ENCODE results near the gene STAC2. TPM values are rescaled to one million over a fixed set of nuclear protein-coding genes. Genes with fewer than 3 reads are reported as not detected.

Gene STAC2
- total RNA-seq, 1 donor from 2014 or later = not detected

DNA sequence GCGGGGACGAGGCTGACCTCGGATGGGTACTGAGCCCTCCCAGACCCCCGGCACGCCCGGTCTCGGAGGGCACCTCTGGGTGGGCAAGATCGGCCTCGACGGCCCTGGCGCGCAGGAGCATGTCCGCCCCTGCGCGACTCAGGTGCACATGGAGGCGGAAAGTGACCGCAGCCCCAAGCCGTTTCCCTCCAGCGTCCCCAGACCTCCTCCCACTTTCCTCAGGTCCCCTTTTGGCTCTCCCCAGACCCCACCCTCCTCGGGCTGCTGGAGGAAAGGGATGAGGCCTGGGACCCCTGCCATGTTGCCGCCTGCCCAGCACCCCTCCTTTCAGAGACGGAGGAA, 15.7 kb downstream of the STAC2 start:
- H3K27me3 ChIP-seq (ENCODE audit: control insufficient read depth, insufficient read depth, low read length) = peaks cover 18% of the 10 kb centered on the region
- peak overlapping the region; percentile 8 for H3K4me3 ChIP-seq (ENCODE audit: low read depth, low read length)
- TF ChIP-seq, protein P1, sequence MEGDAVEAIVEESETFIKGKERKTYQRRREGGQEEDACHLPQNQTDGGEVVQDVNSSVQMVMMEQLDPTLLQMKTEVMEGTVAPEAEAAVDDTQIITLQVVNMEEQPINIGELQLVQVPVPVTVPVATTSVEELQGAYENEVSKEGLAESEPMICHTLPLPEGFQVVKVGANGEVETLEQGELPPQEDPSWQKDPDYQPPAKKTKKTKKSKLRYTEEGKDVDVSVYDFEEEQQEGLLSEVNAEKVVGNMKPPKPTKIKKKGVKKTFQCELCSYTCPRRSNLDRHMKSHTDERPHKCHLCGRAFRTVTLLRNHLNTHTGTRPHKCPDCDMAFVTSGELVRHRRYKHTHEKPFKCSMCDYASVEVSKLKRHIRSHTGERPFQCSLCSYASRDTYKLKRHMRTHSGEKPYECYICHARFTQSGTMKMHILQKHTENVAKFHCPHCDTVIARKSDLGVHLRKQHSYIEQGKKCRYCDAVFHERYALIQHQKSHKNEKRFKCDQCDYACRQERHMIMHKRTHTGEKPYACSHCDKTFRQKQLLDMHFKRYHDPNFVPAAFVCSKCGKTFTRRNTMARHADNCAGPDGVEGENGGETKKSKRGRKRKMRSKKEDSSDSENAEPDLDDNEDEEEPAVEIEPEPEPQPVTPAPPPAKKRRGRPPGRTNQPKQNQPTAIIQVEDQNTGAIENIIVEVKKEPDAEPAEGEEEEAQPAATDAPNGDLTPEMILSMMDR (IDR thresholded peaks at IDR 0.05; ENCODE audit: insufficient read depth, low read length, poor library complexity, severe bottlenecking) = no peak
- no peak for DNase-seq (ENCODE audit: low read depth)
- H3K36me3 ChIP-seq (ENCODE audit: control insufficient read depth, insufficient read depth, low read length) = peaks cover under 1% of the 10 kb centered on the region

DNA sequence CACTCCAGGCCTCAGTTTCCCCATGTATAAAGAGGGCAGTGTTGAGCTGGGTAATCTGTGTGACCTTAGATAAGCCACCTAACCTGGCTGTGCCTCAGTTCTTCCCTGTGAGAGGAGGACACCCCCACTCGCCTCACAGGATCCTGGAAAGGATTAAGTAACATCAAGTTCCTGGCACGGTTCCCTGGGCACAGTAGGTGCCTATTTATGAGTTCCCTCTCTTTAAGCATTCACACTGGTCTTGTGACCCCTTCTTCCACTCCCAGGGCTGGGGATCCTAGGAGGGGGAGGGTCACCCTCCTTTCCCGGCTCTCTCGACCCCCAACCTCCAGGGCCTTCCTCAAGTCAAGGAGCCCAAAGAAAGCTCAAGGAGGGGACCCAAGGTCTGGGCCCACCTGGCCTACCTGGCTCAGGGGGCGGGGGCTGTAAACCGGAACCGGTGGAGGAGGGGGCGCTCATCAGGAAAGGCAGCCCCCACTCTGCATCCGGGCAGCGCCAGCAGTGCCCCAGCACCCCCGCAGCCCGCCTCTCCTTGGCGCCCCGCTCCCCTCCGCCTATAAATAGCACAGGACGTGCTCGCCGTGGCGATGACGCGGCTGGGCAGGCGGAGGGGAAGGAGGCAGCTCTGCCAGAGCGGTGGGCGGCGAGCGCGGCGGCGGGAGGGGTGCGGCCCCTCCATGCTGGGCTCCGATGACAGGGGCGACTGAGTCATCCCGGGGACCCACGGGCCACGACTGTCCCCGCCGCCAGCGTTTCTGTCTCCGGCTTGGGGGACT, 16.2 kb downstream of the STAC2 start:
- Histone ChIP-seq H3K27me3 (ENCODE audit: control insufficient read depth, insufficient read depth, low read length) (peaks cover 14% of the 10 kb centered on the region), H3K4me3 (ENCODE audit: low read depth, low read length) (peak overlapping the region; percentile 8), H3K36me3 (ENCODE audit: control insufficient read depth, insufficient read depth, low read length) (peaks cover 3% of the 10 kb centered on the region)
- TF ChIP-seq, protein P1 (IDR thresholded peaks at IDR 0.05; ENCODE audit: insufficient read depth, low read length, poor library complexity, severe bottlenecking) = no peak
- no peak for DNase-seq (ENCODE audit: low read depth)

GRCh38 chr17:39208893-39209292, 16.9 kb downstream of the STAC2 start:
- H3K36me3 ChIP-seq (ENCODE audit: control insufficient read depth, insufficient read depth, low read length) = peaks cover 5% of the 10 kb centered on the region
- peaks cover 11% of the 10 kb centered on the region for H3K27me3 ChIP-seq (ENCODE audit: control insufficient read depth, insufficient read depth, low read length)
- no peak for DNase-seq (ENCODE audit: low read depth)
- TF ChIP-seq, protein P1 (IDR thresholded peaks at IDR 0.05; ENCODE audit: insufficient read depth, low read length, poor library complexity, severe bottlenecking) = no peak
- no peak overlapping the region for H3K4me3 ChIP-seq (ENCODE audit: low read depth, low read length)

GRCh38 chr17:39208136-39208535, 17.6 kb downstream of the STAC2 start:
- Histone ChIP-seq H3K36me3 (ENCODE audit: control insufficient read depth, insufficient read depth, low read length) (peaks cover 8% of the 10 kb centered on the region), H3K27me3 (ENCODE audit: control insufficient read depth, insufficient read depth, low read length) (peaks cover 11% of the 10 kb centered on the region), H3K4me3 (ENCODE audit: low read depth, low read length) (no peak overlapping the region)
- TF ChIP-seq, protein P1 (IDR thresholded peaks at IDR 0.05; ENCODE audit: insufficient read depth, low read length, poor library complexity, severe bottlenecking) = no peak
- DNase-seq (ENCODE audit: low read depth) = no peak

- H3K36me3 ChIP-seq (ENCODE audit: control insufficient read depth, insufficient read depth, low read length) = peaks cover 10% of the 10 kb centered on the region
- TF ChIP-seq, protein P1 (IDR thresholded peaks at IDR 0.05; ENCODE audit: insufficient read depth, low read length, poor library complexity, severe bottlenecking) = no peak
- peaks cover 8% of the 10 kb centered on the region for H3K27me3 ChIP-seq (ENCODE audit: control insufficient read depth, insufficient read depth, low read length)
- no peak overlapping the region for H3K4me3 ChIP-seq (ENCODE audit: low read depth, low read length)
- no peak for DNase-seq (ENCODE audit: low read depth)
Measured at GRCh38 chr17:39205112-39205526, 20.6 kb downstream of the STAC2 start.

- H3K27me3 ChIP-seq (ENCODE audit: control insufficient read depth, insufficient read depth, low read length) = peaks cover 2% of the 10 kb centered on the region
- DNase-seq (ENCODE audit: low read depth) = no peak
- TF ChIP-seq, protein P1 (IDR thresholded peaks at IDR 0.05; ENCODE audit: insufficient read depth, low read length, poor library complexity, severe bottlenecking) = no peak
- peaks cover 10% of the 10 kb centered on the region for H3K36me3 ChIP-seq (ENCODE audit: control insufficient read depth, insufficient read depth, low read length)
- H3K4me3 ChIP-seq (ENCODE audit: low read depth, low read length) = no peak overlapping the region
Measured at GRCh38 chr17:39204245-39204644, 21.5 kb downstream of the STAC2 start.
